Psoas muscle (tissue), 8 donors: ENCODE results near the gene KDM4C. TPM values are rescaled to one million over a fixed set of nuclear protein-coding genes. Genes with fewer than 3 reads are reported as not detected.
"Not testable (repeated sequence)": the region's sequence is repeated elsewhere in the genome, so short reads cannot be mapped to it uniquely, and the experiment has no call there.

Source experiments
- ATAC-seq, 4 donors: fragments of 200-7000 bp; cut with Tn5 transposase; one replicate each; pipeline ENCODE4 v1.9.1; 2020; ENCODE audit warnings: moderate library complexity in 3 of 4, mild to moderate bottlenecking in 2 of 4
- DNase-seq, 2 donors: peaks; one replicate each; pipeline ENCODE4 v3.0.0-alpha.2; 2020
- H3K27ac ChIP-seq: fragments of 200-600 bp; one replicate; pipeline ENCODE4 v1.8.0; 2022
- H3K27me3 ChIP-seq, 3 donors: fragments of 200-600 bp in 1 of 3; one replicate each; pipeline versions ENCODE4 v1.6.1 to v1.8.0; 2013 to 2022; ENCODE audit warnings: low read length in 2 of 3, mild to moderate bottlenecking in 2 of 3, moderate library complexity in 1 of 3; ENCODE audit not compliant: insufficient read depth in 3 of 3
- H3K36me3 ChIP-seq, 2 donors: fragments of 200-600 bp in 1 of 2; one replicate each; pipeline versions ENCODE4 v1.6.1 to v1.8.0; 2013 to 2022; ENCODE audit warnings: low read depth in 1 of 2, mild to moderate bottlenecking in 1 of 2, moderate library complexity in 1 of 2; ENCODE audit not compliant: insufficient read depth in 1 of 2
- H3K4me1 ChIP-seq: fragments of 200-600 bp; one replicate; pipeline ENCODE4 v1.8.0; 2022
- H3K4me3 ChIP-seq: fragments of 200-600 bp; one replicate; pipeline ENCODE4 v1.8.0; 2022; ENCODE audit warnings: mild to moderate bottlenecking
- H3K9me3 ChIP-seq: fragments of 200-600 bp; one replicate; pipeline ENCODE4 v1.8.0; 2022
- CTCF ChIP-seq: fragments of 200-600 bp; IDR thresholded peaks from one replicate; pipeline ENCODE4 v1.8.0; 2022; ENCODE audit warnings: antibody characterized with exemption
- WGBS, 3 donors: extraction: QIAGEN DNeasy Blood & Tissue Kit; methylation state at CpG; one replicate each; pipeline versions ENCODE4 v1.1.6 to v1.1.7; 2013; 5-methylcytosine and 5-hydroxymethylcytosine counted together
- intact Hi-C, 2 donors: fragments of 100-400 bp; cut with DNase I; formaldehyde crosslinking; loops; one replicate each; pipeline versions ENCODE4 v1.11.0 to v1.14.2; 2022
- polyA plus RNA-seq, 3 donors: library from polyadenylated mRNA; stranded (reverse); fragments of 200-250 nt; gene quantifications; one replicate each; pipeline ENCODE4 v1.2.3, GENCODE V29; 2013
- total RNA-seq, 4 donors: library from RNA; stranded (reverse); fragmentation: NEBNext Ultra II Directional in 2 of 4; extraction: Animal tissue kit (Norgen Biotek cat#: 25700) in 2 of 4; gene quantifications; one replicate each; pipeline versions ENCODE4 v1.2.1 to v1.2.4, GENCODE V29; 2021 to 2023
- donor health status: healthy with polysubstance abuse.
- donor health status: DM: no; HTN: no; CAD: no; lungs with moderate emphysema.
- donor health status: Bipolar disorder and iron deficiency.
- donor health status: healthy.
- donor health status: DM: yes; HTN: yes; CAD: no.
- donor health status: DM: no; HTN: no; CAD: no.
- donor health status: DM: no; HTN: no; CAD: no.
- donor health status: DM: yes; HTN: yes; CAD: no.

KDM4C gene
- total and polyA plus RNA-seq, 7 donors = 2.7 to 13.0 (median 10.1) TPM

DNA sequence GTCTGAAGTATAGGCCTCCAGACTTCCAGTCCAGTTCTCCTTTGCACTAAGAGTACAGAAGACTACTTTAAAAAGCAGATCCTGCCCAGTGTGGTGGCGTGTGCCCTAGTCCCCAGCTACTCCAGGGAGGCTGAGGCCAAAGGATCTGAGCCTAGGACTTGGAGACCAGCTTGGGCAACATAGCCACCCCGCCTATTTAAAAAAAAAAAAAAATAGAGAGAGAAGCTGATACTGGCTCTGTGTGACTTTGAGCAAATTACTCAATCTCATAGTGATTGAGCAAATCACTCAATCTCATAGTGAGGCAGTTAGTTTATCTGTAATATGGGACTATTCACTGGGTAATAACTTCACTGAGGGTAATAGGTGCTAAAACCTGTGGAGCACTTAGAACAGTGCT lies 43.6 kb upstream of the KDM4C start:
- Histone ChIP-seq H3K27ac (no peak overlapping the region), H3K4me1 (no peaks in the 10 kb centered on the region), H3K27me3 (peaks cover 0 to 6% (median 5%) of the 10 kb centered on the region in 3 donors), H3K9me3 (no peaks in the 10 kb centered on the region), H3K36me3 (no peaks in the 10 kb centered on the region), H3K4me3 (no peak overlapping the region)
- DNase-seq (no peak), ATAC-seq (no peak)
- intact Hi-C loops = no loop called here
- WGBS, 3 donors = 87 to 92% (median 90%) methylated on average over 2 of the region's 2 CpGs
- no peak for TF ChIP-seq CTCF

GRCh38 chr9:6715153-6715754 lies 42.5 kb upstream of the KDM4C start:
- H3K4me3 ChIP-seq, H3K4me1 ChIP-seq, DNase-seq, ATAC-seq, intact Hi-C loops, H3K27me3 ChIP-seq, H3K27ac ChIP-seq, H3K9me3 ChIP-seq, H3K36me3 ChIP-seq: not testable (repeated sequence)
- 90 to 95% (median 93%) methylated on average over 28 of the region's 28 CpGs for WGBS, 3 donors

DNA sequence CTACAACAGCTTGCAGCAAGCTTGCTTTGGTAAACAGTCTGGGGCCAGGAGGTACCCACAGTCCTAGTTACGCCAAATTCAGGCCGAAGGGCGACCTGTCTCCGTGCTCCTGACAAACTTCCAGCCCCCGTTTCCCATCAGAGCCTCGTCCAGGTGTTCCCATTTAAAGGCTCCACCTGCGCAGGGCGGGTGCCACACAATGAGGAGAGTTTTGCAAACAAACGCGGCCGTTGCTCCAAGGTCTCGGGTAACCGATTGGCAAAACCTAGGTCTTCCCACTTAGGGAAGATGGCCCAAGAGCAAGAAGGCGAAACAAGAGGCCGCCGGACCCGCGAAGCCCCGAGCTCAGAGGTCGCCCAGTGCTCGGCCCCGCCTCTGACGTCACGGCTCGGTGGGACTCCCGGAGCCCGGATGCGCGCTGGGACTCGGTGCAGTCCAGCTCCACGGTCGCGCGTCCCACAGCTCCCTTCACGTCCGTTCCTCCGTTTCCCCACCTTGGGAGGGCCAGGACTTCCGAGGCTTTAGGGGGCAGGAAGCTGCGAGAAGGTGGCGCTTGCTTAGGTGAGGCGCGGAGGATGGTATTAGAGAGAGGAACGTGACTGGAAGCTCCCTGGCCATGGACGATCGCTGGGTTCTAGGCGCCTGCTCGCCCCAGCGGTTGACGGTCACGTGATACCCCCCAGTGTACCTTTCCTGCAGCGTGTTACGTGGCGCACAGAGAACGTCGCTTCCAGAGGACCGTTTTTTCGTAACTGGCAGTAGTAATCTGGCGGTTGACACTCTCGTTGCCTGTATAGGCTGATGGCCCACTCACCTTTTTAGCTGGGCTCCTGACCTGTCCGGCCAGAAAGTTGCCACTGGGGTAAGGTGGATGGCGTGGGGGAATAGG lies 41.8 kb upstream of the KDM4C start:
- intact Hi-C loops = no loop called here
- no peak overlapping the region for H3K27ac ChIP-seq
- no peaks in the 10 kb centered on the region for H3K4me1 ChIP-seq
- no peak for TF ChIP-seq CTCF
- 23 to 40% (median 29%) methylated on average over 61 of the region's 61 CpGs for WGBS, 3 donors
- H3K9me3 ChIP-seq = no peaks in the 10 kb centered on the region
- DNase-seq = peak; percentile 51 to 60
- H3K36me3 ChIP-seq = no peaks in the 10 kb centered on the region
- peak overlapping the region; percentile 65 for H3K4me3 ChIP-seq
- peaks cover 0 to 6% (median 5%) of the 10 kb centered on the region in 3 donors for H3K27me3 ChIP-seq
- ATAC-seq = peak; percentile 46 to 65 (median 50)

DNA sequence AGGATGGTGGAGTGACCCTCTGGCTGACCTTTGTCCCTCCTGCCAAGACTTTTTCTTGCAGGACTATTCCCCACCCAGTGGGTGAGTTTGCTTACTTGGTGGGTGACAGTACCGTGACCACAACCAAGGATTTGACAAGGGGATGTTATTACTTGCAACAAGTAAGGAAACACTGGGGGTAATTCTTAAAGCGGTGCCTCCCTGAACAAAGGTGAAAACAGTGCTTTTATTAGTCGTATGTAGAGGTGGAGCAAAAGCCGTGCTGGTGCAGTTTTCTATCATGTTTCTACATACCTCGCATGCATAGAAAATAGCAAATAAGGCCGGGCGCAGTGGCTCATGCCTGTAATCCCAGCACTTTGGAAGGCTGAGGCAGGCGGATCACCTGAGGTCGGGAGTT lies 41.0 kb upstream of the KDM4C start:
- no peak for DNase-seq
- 80 to 90% (median 87%) methylated on average over 9 of the region's 9 CpGs for WGBS, 3 donors
- no peak for ATAC-seq
- Histone ChIP-seq H3K27me3 (peaks cover 0 to 6% (median 5%) of the 10 kb centered on the region in 3 donors), H3K4me1 (no peaks in the 10 kb centered on the region), H3K36me3 (no peaks in the 10 kb centered on the region), H3K27ac (no peak overlapping the region), H3K4me3 (peak overlapping the region; percentile 65), H3K9me3 (no peaks in the 10 kb centered on the region)
- intact Hi-C loops = no loop called here
- TF ChIP-seq CTCF = no peak

DNA sequence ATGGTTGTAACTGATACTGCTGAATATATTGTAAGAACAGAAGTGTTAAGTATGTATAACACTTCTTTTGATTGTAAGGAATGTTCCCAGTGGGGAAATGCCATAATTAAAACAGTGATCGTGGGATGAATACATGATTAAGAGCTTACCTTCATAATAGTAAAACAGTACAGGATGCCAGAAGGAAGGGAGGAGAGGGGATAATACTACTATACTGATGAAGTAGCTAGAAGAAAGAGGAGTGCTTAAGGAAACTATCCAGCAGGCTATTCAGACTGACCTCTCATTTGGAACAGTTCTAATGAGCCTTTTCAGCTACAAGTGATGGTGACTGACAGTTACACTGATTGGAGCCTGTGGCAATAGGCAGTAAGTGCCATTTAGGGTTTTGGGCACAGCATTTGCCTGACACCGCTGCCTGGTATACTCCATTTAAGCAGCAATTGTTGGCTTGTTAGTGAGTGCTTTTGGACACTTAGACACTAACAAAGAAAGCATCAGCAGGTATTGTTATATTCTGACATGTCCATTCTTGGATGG lies 33.8 kb upstream of the KDM4C start:
- intact Hi-C loops = no loop called here
- no peaks in the 10 kb centered on the region for H3K9me3 ChIP-seq
- no peaks in the 10 kb centered on the region for H3K4me1 ChIP-seq
- WGBS, 3 donors = 75 to 82% (median 78%) methylated on average over 2 of the region's 2 CpGs
- TF ChIP-seq CTCF = no peak
- no peaks in the 10 kb centered on the region for H3K36me3 ChIP-seq
- ATAC-seq (no peak), DNase-seq (no peak)
- H3K4me3 ChIP-seq = no peak overlapping the region
- no peaks in the 10 kb centered on the region for H3K27me3 ChIP-seq
- H3K27ac ChIP-seq = no peak overlapping the region
